Measurements from ENCODE around the gene HAO1.

DNA sequence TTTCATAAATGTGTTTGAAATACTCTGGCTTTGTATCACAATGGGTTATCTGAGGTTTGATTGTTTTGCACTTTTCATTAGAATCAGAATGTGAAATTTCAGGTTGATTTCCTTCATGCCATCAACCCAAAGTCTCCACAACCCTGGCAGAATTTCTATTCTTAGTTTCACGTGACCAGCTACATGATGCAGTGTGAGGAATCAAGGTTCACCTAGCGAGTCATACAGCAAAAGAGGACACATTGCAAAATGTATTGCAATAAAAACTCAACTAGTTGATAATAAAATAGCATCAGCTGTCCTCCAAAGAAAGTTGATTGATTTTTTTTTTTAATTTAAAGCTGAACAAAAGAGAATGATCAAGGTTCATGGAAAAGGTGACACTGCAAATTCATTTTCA lies 2.2 kb downstream of the HAO1 start:
- TF ChIP-seq POLR2A (IDR thresholded peaks at IDR 0.05; ENCODE audit: low read depth, low read length) (no peak), POLR2AphosphoS5 (IDR thresholded peaks at IDR 0.05; ENCODE audit: low read depth, low read length) (no peak)

All from GM12891 (cell line).